Body of pancreas (tissue), 4 donors: ENCODE results near the gene UFC1. TPM values are rescaled to one million over a fixed set of nuclear protein-coding genes. Genes with fewer than 3 reads are reported as not detected.
A peak's percentile ranks its signal among the peaks of the same experiment; 100 is the strongest.

Source experiments
- ATAC-seq: fragments of 150-250 bp; one replicate; pipeline ENCODE4 v1.9.1; 2016
- DNase-seq, 4 donors: peaks; one replicate each; pipeline ENCODE4 v3.0.0-alpha.2; 2019
- H3K27ac ChIP-seq, 4 donors: fragments of 200-600 bp; sonication (generic); 1 replicate in 3 of 4; 2 replicates in 1 of 4; pipeline versions ENCODE4 v1.5.1 to v1.6.1; 2016 to 2019; ENCODE audit warnings: mild to moderate bottlenecking in 1 of 4, mixed read lengths in 1 of 4, moderate library complexity in 1 of 4
- H3K27me3 ChIP-seq, 2 donors: fragments of 200-600 bp; sonication (generic); one replicate each; pipeline ENCODE4 v1.6.0; 2016; ENCODE audit warnings: mild to moderate bottlenecking in 1 of 2
- H3K36me3 ChIP-seq, 2 donors: fragments of 200-600 bp; sonication (generic); replicated peaks in 1 of 2; 2 replicates each; pipeline ENCODE4 v1.5.1; 2016; ENCODE audit warnings: low read depth in 2 of 2; ENCODE audit not compliant: insufficient read depth in 1 of 2
- H3K4me1 ChIP-seq: fragments of 200-600 bp; sonication (generic); one replicate; pipeline ENCODE4 v1.6.0; 2016
- H3K4me3 ChIP-seq, 2 donors: fragments of 200-600 bp; sonication (generic); 1 replicate in 1 of 2; 2 replicates in 1 of 2; pipeline ENCODE4 v1.5.1; 2016 to 2019
- H3K9me3 ChIP-seq, 3 donors: fragments of 200-600 bp; sonication (generic); 1 replicate in 2 of 3; 2 replicates in 1 of 3; pipeline ENCODE4 v1.5.1; 2016
- POLR2A ChIP-seq, 3 donors: fragments of 450-650 bp; IDR thresholded peaks; one replicate each; pipeline ENCODE4 v1.6.1; 2016; ENCODE audit warnings: antibody characterized with exemption in 3 of 3, mild to moderate bottlenecking in 2 of 3
- WGBS, 2 donors: methylation state at CpG; one replicate each; pipeline ENCODE4 v1.1.5; 2017; 5-methylcytosine and 5-hydroxymethylcytosine counted together
- intact Hi-C: fragments of 100-400 bp; cut with DNase I; formaldehyde crosslinking; loops from one replicate; pipeline ENCODE4 v1.15.1; 2023
- total RNA-seq, 2 donors: library from RNA; depleted of rRNA; stranded (reverse); fragments of >200 nt; gene quantifications; one replicate each; pipeline ENCODE4 v1.1.0, GENCODE V29; 2016
- TF ChIP-seq, protein P1 (sequence below), 7 experiments: fragments of 450-650 bp in 4 of 7; fragments of 200-600 bp in 3 of 7; sonication (generic) in 3 of 7; IDR thresholded peaks; one replicate each; pipeline ENCODE4 v1.5.1; 2016 to 2019; ENCODE audit warnings: antibody characterized with exemption in 7 of 7

The UFC1 gene
- total RNA-seq, 2 donors from 2014 or later, result 33.6 to 48.8 TPM

DNA sequence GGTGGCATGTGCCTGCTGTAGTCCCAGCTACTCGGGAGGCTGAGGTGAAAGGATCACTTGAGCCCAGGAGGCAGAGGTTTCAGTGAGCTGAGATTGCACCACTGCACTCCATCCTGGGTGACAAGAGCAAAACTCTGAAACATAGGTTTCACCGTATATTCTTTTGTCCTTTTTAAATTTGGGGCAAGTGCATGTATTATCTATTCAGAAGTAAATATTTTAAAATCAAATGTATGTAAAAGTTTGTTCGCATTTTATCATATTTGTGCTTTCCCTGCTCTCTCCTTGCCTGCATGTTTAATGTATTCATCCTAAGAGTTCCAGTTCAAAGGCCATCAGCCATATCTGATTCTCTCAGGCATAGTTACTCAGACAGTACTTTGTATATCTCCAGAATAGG lies 7.9 kb upstream of the UFC1 start:
- intact Hi-C loops, result no loop called here
- WGBS, 2 donors, result 71 to 75% methylated on average over 3 of the region's 3 CpGs
- no peak overlapping the region for H3K27ac ChIP-seq
- no peaks in the 10 kb centered on the region for H3K4me1 ChIP-seq
- H3K36me3 ChIP-seq, result no peaks in the 10 kb centered on the region
- no peak for TF ChIP-seq POLR2A (IDR thresholded peaks at IDR 0.05)
- TF ChIP-seq, protein P1, sequence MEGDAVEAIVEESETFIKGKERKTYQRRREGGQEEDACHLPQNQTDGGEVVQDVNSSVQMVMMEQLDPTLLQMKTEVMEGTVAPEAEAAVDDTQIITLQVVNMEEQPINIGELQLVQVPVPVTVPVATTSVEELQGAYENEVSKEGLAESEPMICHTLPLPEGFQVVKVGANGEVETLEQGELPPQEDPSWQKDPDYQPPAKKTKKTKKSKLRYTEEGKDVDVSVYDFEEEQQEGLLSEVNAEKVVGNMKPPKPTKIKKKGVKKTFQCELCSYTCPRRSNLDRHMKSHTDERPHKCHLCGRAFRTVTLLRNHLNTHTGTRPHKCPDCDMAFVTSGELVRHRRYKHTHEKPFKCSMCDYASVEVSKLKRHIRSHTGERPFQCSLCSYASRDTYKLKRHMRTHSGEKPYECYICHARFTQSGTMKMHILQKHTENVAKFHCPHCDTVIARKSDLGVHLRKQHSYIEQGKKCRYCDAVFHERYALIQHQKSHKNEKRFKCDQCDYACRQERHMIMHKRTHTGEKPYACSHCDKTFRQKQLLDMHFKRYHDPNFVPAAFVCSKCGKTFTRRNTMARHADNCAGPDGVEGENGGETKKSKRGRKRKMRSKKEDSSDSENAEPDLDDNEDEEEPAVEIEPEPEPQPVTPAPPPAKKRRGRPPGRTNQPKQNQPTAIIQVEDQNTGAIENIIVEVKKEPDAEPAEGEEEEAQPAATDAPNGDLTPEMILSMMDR (IDR thresholded peaks at IDR 0.05), result no peak
- no peak for ATAC-seq
- no peak for DNase-seq
- H3K9me3 ChIP-seq, result no peaks in the 10 kb centered on the region
- H3K4me3 ChIP-seq, result no peak overlapping the region
- H3K27me3 ChIP-seq, result no peaks in the 10 kb centered on the region

DNA sequence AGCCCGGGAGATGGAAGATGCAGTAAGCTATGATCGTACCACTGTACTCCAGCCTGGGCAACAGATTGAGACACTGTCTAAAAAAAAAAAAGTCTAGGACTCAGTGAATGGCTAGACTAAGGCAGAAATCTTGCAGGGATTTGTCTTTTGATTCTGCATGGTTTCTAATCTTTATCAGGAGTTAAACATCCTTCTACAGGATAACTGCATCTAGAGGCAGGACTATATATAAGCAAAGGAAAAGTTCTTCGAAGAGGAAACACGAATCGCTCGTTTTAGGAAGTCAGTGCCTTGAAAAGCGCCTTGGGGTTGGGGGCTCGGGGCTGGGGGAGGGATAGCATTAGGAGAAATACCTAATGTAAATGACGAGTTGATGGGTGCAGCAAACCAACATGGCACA lies 602 bp upstream of the UFC1 start:
- Histone ChIP-seq H3K9me3 (no peaks in the 10 kb centered on the region), H3K27ac (peak overlapping the region in 3 of 4 donors; percentile 94 to 98 (median 96)), H3K36me3 (peaks cover 0 to 6% of the 10 kb centered on the region in 2 donors), H3K27me3 (no peaks in the 10 kb centered on the region), H3K4me3 (peak overlapping the region in 1 of 2 donors; percentile 38), H3K4me1 (peaks cover 19% of the 10 kb centered on the region)
- ATAC-seq (peak; percentile 3), DNase-seq (no peak)
- intact Hi-C loops, result no loop called here
- WGBS, 2 donors, result 20 to 26% methylated on average over 9 of the region's 9 CpGs
- TF ChIP-seq POLR2A (IDR thresholded peaks at IDR 0.05), result no peak
- TF ChIP-seq, protein P1 (IDR thresholded peaks at IDR 0.05), result no peak

DNA sequence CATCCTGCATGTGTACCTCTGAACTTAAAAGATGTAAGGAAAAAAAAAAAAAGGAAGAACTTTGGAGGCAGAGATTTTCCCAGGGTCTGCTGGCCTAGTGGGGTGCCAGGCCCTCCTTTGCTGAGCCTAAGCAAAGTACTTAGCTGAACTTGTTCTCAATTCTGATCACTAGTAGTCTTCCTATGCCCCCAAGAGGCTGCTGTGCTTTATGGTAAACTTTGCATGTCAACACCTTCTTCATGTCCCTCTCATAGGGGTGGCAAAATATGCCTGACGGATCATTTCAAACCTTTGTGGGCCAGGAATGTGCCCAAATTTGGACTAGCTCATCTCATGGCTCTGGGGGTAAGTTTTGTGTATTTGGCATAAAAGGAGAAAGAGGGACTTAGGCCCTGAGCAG lies 4.1 kb downstream of the UFC1 start:
- ATAC-seq, result no peak
- H3K4me1 ChIP-seq, result peaks cover 47% of the 10 kb centered on the region
- H3K9me3 ChIP-seq, result no peaks in the 10 kb centered on the region
- no peak for DNase-seq
- no peak for TF ChIP-seq POLR2A (IDR thresholded peaks at IDR 0.05)
- TF ChIP-seq, protein P1 (IDR thresholded peaks at IDR 0.05), result no peak
- 93 to 94% methylated on average over 1 of the region's 1 CpG for WGBS, 2 donors
- H3K27me3 ChIP-seq, result no peaks in the 10 kb centered on the region
- H3K4me3 ChIP-seq, result no peak overlapping the region
- intact Hi-C loops, result no loop called here
- peaks cover 0 to 6% of the 10 kb centered on the region in 2 donors for H3K36me3 ChIP-seq
- H3K27ac ChIP-seq, result no peak overlapping the region

DNA sequence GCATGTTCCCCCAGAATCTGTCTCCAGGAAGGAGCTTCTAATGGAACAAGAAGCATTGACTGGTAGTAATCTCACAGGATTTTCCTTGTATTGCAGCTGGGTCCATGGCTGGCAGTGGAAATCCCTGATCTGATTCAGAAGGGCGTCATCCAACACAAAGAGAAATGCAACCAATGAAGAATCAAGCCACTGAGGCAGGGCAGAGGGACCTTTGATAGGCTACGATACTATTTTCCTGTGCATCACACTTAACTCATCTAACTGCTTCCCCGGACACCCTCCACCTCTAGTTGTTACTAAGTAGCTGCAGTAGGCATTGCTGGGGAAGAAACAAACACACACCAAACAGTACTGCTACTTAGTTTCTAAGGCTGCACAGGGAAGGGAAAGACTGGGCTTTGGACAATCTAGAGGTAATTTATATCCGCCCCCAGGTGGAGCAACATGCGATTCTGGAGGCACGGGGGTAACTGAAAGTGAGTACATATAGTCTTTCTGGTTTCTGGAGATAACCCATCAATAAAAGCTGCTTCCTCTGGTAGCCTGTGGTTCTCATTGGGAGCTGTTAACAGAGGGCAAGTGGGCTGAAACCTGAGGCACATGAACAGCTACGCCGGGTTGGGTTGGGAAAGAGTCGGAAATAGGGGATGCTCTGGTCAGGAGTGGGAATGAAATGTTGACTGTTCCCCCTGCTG lies 4.7 kb downstream of the UFC1 start:
- TF ChIP-seq, protein P1 (IDR thresholded peaks at IDR 0.05), result no peak
- TF ChIP-seq POLR2A (IDR thresholded peaks at IDR 0.05), result no peak
- 64 to 67% methylated on average over 9 of the region's 9 CpGs for WGBS, 2 donors
- H3K27ac ChIP-seq, result peak overlapping the region; percentile 57 to 85 (median 79)
- intact Hi-C loops, result no loop called here
- H3K27me3 ChIP-seq, result no peaks in the 10 kb centered on the region
- no peak for DNase-seq
- H3K36me3 ChIP-seq, result peaks cover 0 to 8% of the 10 kb centered on the region in 2 donors
- H3K9me3 ChIP-seq, result no peaks in the 10 kb centered on the region
- peaks cover 47% of the 10 kb centered on the region for H3K4me1 ChIP-seq
- no peak for ATAC-seq
- H3K4me3 ChIP-seq, result no peak overlapping the region
